HepG2 (cell line): ENCODE results near the gene GDF2. TPM values are rescaled to one million over a fixed set of nuclear protein-coding genes. Genes with fewer than 3 reads are reported as not detected.

Experiments used
- ATAC-seq: fragments of 200-7000 bp; cut with Tn5 transposase; 3 replicates; pipeline ENCODE4 v1.9.1; 2020; ENCODE audit warnings: mild to moderate bottlenecking, moderate library complexity
- BruUV-seq: library from RNA; stranded (reverse); fragments of 400-500 nt; replicated peaks from 2 replicates; lab custom pipeline; 2021; lab: Mats Ljungman, UMichigan
- CTCF ChIA-PET: fragments of 300-600 bp; formaldehyde crosslinking; extraction: SDS; loops from one replicate; lab custom pipeline; 2021; ENCODE audit warnings: low total read pairs, inconsistent platforms, low intra/inter-chr PET ratio; lab: Yijun Ruan, JAX
- POLR2A ChIA-PET: fragments of 350-600 bp; sonication (Branson Sonifier 250); formaldehyde crosslinking; loops from one replicate; lab custom pipeline; 2020; ENCODE audit warnings: antibody characterized with exemption, inconsistent platforms; lab: Yijun Ruan, JAX
- DNase-seq: peaks from one replicate; pipeline ENCODE4 v3.0.0-alpha.2; 2015; ENCODE audit warnings: low spot score
- FAIRE-seq: peaks from 3 replicates; lab custom pipeline; 2011; peaks lifted over from hg19 to GRCh38; lab: Jason Lieb, UNC
- H2AFZ ChIP-seq: one replicate; pipeline ENCODE4 v1.6.1; 2011; ENCODE audit warnings: low read length, inconsistent platforms
- H3K27ac ChIP-seq: fragments of 300-600 bp; 3 replicates; pipeline ENCODE4 v1.8.0; 2011; ENCODE audit warnings: mixed run types, mild to moderate bottlenecking, mixed read lengths, low read length, inconsistent platforms; ENCODE audit not compliant: insufficient read depth; ENCODE audit errors: extremely low read length
- H3K27me3 ChIP-seq, 2 experiments: fragments of 200-600 bp in 1 of 2; 2 replicates in 1 of 2; 3 replicates in 1 of 2; pipeline versions ENCODE4 v1.6.0 to v1.8.0; 2011; ENCODE audit warnings: low read length in 2 of 2, mild to moderate bottlenecking in 2 of 2, moderate library complexity in 2 of 2, inconsistent platforms in 1 of 2; ENCODE audit not compliant: insufficient read depth in 2 of 2, control insufficient read depth in 1 of 2
- H3K36me3 ChIP-seq, 2 experiments: fragments of 200-600 bp in 1 of 2; replicated peaks in 1 of 2; 2 replicates in 1 of 2; 3 replicates in 1 of 2; pipeline versions ENCODE4 v1.5.1 to v1.8.0; 2011; ENCODE audit warnings: low read length in 2 of 2, inconsistent platforms in 1 of 2; ENCODE audit not compliant: insufficient read depth in 2 of 2, control insufficient read depth in 1 of 2
- H3K4me1 ChIP-seq: 2 replicates; pipeline ENCODE4 v1.5.1; 2012; ENCODE audit warnings: low read length, inconsistent platforms; ENCODE audit not compliant: insufficient read depth
- H3K4me2 ChIP-seq: 2 replicates; pipeline ENCODE4 v1.6.0; 2011; ENCODE audit warnings: low read depth, low read length, inconsistent platforms
- H3K4me3 ChIP-seq, 3 experiments: fragments of 200-600 bp in 1 of 3; sonication (generic), shearing (Covaris generic) in 1 of 3; replicated peaks in 1 of 3; 2 replicates each; pipeline ENCODE4 v1.5.1; 2011 to 2016; ENCODE audit warnings: low read length in 3 of 3, inconsistent platforms in 2 of 3, low read depth in 2 of 3, mild to moderate bottlenecking in 2 of 3, control low read depth in 1 of 3, mixed read lengths in 1 of 3; ENCODE audit not compliant: insufficient read depth in 1 of 3
- H3K79me2 ChIP-seq: one replicate; pipeline ENCODE4 v1.6.1; 2011; ENCODE audit warnings: low read length, inconsistent platforms; ENCODE audit not compliant: insufficient read depth
- H3K9ac ChIP-seq: 2 replicates; pipeline ENCODE4 v1.6.0; 2011; ENCODE audit warnings: mild to moderate bottlenecking, low read depth, low read length, inconsistent platforms; ENCODE audit not compliant: insufficient read depth
- H3K9me3 ChIP-seq: 2 replicates; pipeline ENCODE4 v1.5.1; 2012; ENCODE audit warnings: mild to moderate bottlenecking, low read length
- H4K20me1 ChIP-seq: 2 replicates; pipeline ENCODE4 v1.6.0; 2011; ENCODE audit warnings: inconsistent platforms, mild to moderate bottlenecking, low read length, moderate library complexity; ENCODE audit not compliant: insufficient read depth
- ARID2 ChIP-seq: sonication (generic); formaldehyde crosslinking; IDR thresholded peaks from 2 replicates; pipeline ENCODE4 v1.8.1; 2022; ENCODE audit warnings: mild to moderate bottlenecking, missing genetic modification reagents, borderline replicate concordance
- BRF2 ChIP-seq: sonication (generic); formaldehyde crosslinking; IDR thresholded peaks from 2 replicates; pipeline ENCODE4 v1.8.1; 2022; ENCODE audit warnings: mild to moderate bottlenecking, missing genetic modification reagents
- FOXJ3 ChIP-seq: sonication (generic); formaldehyde crosslinking; IDR thresholded peaks from 2 replicates; pipeline ENCODE4 v1.4.0; 2020; ENCODE audit warnings: missing genetic modification reagents, mild to moderate bottlenecking, borderline replicate concordance
- IRF2 ChIP-seq: IDR thresholded peaks from 2 replicates; pipeline ENCODE4 v1.6.1; 2018; ENCODE audit warnings: missing genetic modification reagents, missing compliant biosample characterization
- MIER2 ChIP-seq: IDR thresholded peaks from 2 replicates; pipeline ENCODE4 v1.6.1; 2016; ENCODE audit warnings: missing biosample characterization, missing genetic modification reagents
- NR2F2 ChIP-seq: IDR thresholded peaks from 2 replicates; pipeline ENCODE4 v1.6.1; 2012; ENCODE audit warnings: low read depth, inconsistent platforms, borderline replicate concordance
- NR3C1 ChIP-seq: sonication (generic); formaldehyde crosslinking; IDR thresholded peaks from 2 replicates; pipeline ENCODE4 v1.4.0; 2020; ENCODE audit warnings: missing genetic modification reagents
- RNF2 ChIP-seq: fragments of 450-650 bp; conservative IDR thresholded peaks from 2 replicates; pipeline ENCODE4 v1.6.1; 2016; ENCODE audit warnings: low read depth
- THAP8 ChIP-seq: sonication (generic); formaldehyde crosslinking; IDR thresholded peaks from 2 replicates; pipeline ENCODE4 v1.5.1; 2020; ENCODE audit warnings: missing genetic modification reagents, mild to moderate bottlenecking, borderline replicate concordance
- ZBTB38 ChIP-seq: sonication (generic); formaldehyde crosslinking; IDR thresholded peaks from 2 replicates; pipeline ENCODE4 v1.5.1; 2020; ENCODE audit warnings: mild to moderate bottlenecking, missing genetic modification reagents
- ZBTB7A ChIP-seq: sonication (generic); formaldehyde crosslinking; IDR thresholded peaks from 2 replicates; pipeline ENCODE4 v1.8.0; 2022; ENCODE audit warnings: mild to moderate bottlenecking, missing genetic modification reagents
- ZFP62 ChIP-seq: sonication (generic); formaldehyde crosslinking; IDR thresholded peaks from 2 replicates; pipeline ENCODE4 v1.4.0; 2020; ENCODE audit warnings: missing genetic modification reagents
- ZNF441 ChIP-seq: sonication (generic); formaldehyde crosslinking; IDR thresholded peaks from 2 replicates; pipeline ENCODE4 v1.7.0; 2021; ENCODE audit warnings: missing genetic modification reagents, borderline replicate concordance
- ZNF530 ChIP-seq: sonication (generic); formaldehyde crosslinking; IDR thresholded peaks from 2 replicates; pipeline ENCODE4 v1.5.0; 2020; ENCODE audit warnings: low read depth, mild to moderate bottlenecking, missing genetic modification reagents
- ZNF646 ChIP-seq: sonication (generic); formaldehyde crosslinking; IDR thresholded peaks from 2 replicates; pipeline ENCODE4 v1.9.0; 2021; ENCODE audit warnings: mild to moderate bottlenecking, missing genetic modification reagents
- WGBS: methylation state at CpG from one replicate; pipeline ENCODE4 v1.1.6; 2017; ENCODE audit warnings: low lambda C conversion rate; 5-methylcytosine and 5-hydroxymethylcytosine counted together
- in situ Hi-C: cut with HindIII; loops from 2 replicates; pipeline ENCODE4 v1.10.0; 2017; ENCODE audit warnings: low pct_unique_long_range_greater_than_20kb; ENCODE audit not compliant: extremely low pct_ligation_motif_present
- intact Hi-C: fragments of 100-400 bp; cut with micrococcal nuclease; formaldehyde crosslinking; loops from one replicate; pipeline ENCODE4 v1.10.0; 2022; ENCODE audit not compliant: unreplicated experiment
- polyA plus RNA-seq, 8 experiments: library from polyadenylated mRNA; depleted of rRNA in 3 of 8; stranded (reverse) in 7 of 8; unstranded in 1 of 8; fragments of >200 nt; fragmentation: Illumina TruSeq in 4 of 8; extraction: Trizol in 4 of 8; gene quantifications; 2 replicates each; pipeline versions ENCODE4 v1.2.1 to v1.2.3, GENCODE V29; 2011 to 2016; ENCODE audit warnings: low read depth in 4 of 8, missing spikeins in 1 of 8, mixed read lengths in 1 of 8; ENCODE audit not compliant: insufficient read depth in 1 of 8
- total RNA-seq, 5 experiments: library from RNA; depleted of rRNA; stranded (reverse); fragments of >200 nt; fragmentation: Illumina TruSeq; extraction: Trizol; gene quantifications; 2 replicates each; pipeline ENCODE4 v1.2.3, GENCODE V29; 2016; ENCODE audit warnings: low read depth in 1 of 5
- TF ChIP-seq, protein P1 (sequence below): sonication (generic); formaldehyde crosslinking; IDR thresholded peaks from 2 replicates; pipeline ENCODE4 v1.8.0; 2022; ENCODE audit warnings: missing genetic modification reagents, low read depth, mild to moderate bottlenecking, borderline replicate concordance

GDF2 gene
- total and polyA plus RNA-seq, 2 of the 13 experiments (the other 11 are each of a cell fraction or from before 2014, with no cell fraction given), result not detected

- ChIA-PET POLR2A (no interaction called here), CTCF (no interaction called here)
- in situ Hi-C loops (no loop called here), intact Hi-C loops (no loop called here)
- FAIRE-seq (no peak), DNase-seq (no peak), ATAC-seq (no peak)
- Histone ChIP-seq H3K4me3 (no peak overlapping the region), H3K27ac (no peak overlapping the region), H3K4me1 (no peaks in the 10 kb centered on the region), H4K20me1 (no peaks in the 10 kb centered on the region), H2AFZ (no peak overlapping the region), H3K4me2 (no peak overlapping the region), H3K27me3 (peaks cover 2 to 16% of the 10 kb centered on the region in 2 experiments; a peak in 3 of 5 replicates), H3K9ac (no peak overlapping the region), H3K79me2 (no peaks in the 10 kb centered on the region), H3K9me3 (no peaks in the 10 kb centered on the region), H3K36me3 (no peaks in the 10 kb centered on the region)
- BruUV-seq, result no TSS peak
- 0% methylated on average over 4 of the region's 4 CpGs for WGBS
- TF ChIP-seq ARID2 (CRISPR knock-in tag) (no peak), ZFP62 (CRISPR knock-in tag) (no peak), RNF2 (no peak), ZBTB7A (CRISPR knock-in tag) (no peak), BRF2 (CRISPR knock-in tag) (no peak), NR3C1 (CRISPR knock-in tag) (no peak), ZNF530 (CRISPR knock-in tag) (no peak), IRF2 (CRISPR knock-in tag) (no peak), MIER2 (CRISPR knock-in tag) (no peak), NR2F2 (no peak), THAP8 (no peak), FOXJ3 (CRISPR knock-in tag) (no peak), ZBTB38 (no peak), ZNF441 (no peak), ZNF646 (CRISPR knock-in tag) (no peak)
- TF ChIP-seq, protein P1, sequence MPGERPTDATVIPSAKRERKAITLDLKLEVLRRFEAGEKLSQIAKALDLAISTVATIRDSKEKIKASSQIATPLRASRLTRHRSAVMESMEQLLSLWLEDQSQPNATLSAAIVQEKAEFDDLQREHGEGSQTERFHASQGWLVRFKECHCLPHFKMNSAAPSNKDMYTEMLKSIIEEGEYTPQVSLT (CRISPR knock-in tag), result no peak
These were observed 36.1 kb upstream of the GDF2 start for GRCh38 chr10:47286116-47286505.
